Brain pericyte (primary cell): ENCODE measurements around the gene SNAPC3.
"Not testable (repeated sequence)": the region's sequence is repeated elsewhere in the genome, so short reads cannot be mapped to it uniquely, and the experiment has no call there.

Experiments
- DNase-seq: peaks from one replicate; pipeline ENCODE4 v3.0.0-alpha.2; 2012; ENCODE audit warnings: low read depth, low spot score

SNAPC3 gene

GRCh38 chr9:15423231-15423985 is 732 bp downstream of the SNAPC3 start:
- no peak for DNase-seq

GRCh38 chr9:15426019-15426418 is 3.3 kb downstream of the SNAPC3 start:
- no peak for DNase-seq

- not testable (repeated sequence) for DNase-seq
Measured at GRCh38 chr9:15427702-15428101, 5.0 kb downstream of the SNAPC3 start.

- no peak for DNase-seq
Measured at GRCh38 chr9:15430920-15431844, 8.5 kb downstream of the SNAPC3 start.

GRCh38 chr9:15433191-15433590 is 10.5 kb downstream of the SNAPC3 start:
- no peak for DNase-seq

- DNase-seq, result no peak
Measured at GRCh38 chr9:15433661-15434060, 11.0 kb downstream of the SNAPC3 start.

- DNase-seq, result no peak
Measured at GRCh38 chr9:15438891-15439290, 16.2 kb downstream of the SNAPC3 start.

- not testable (repeated sequence) for DNase-seq
Measured at GRCh38 chr9:15441841-15442240, 19.2 kb downstream of the SNAPC3 start.

- DNase-seq, result not testable (repeated sequence)
Measured at GRCh38 chr9:15442264-15442663, 19.6 kb downstream of the SNAPC3 start.

GRCh38 chr9:15444141-15444540 is 21.5 kb downstream of the SNAPC3 start:
- DNase-seq, result no peak

- DNase-seq, result no peak
Measured at GRCh38 chr9:15453956-15454355, 31.3 kb downstream of the SNAPC3 start.

GRCh38 chr9:15461056-15461455 is 38.4 kb downstream of the SNAPC3 start:
- no peak for DNase-seq

- no peak for DNase-seq
Measured at GRCh38 chr9:15461601-15462000, 38.9 kb downstream of the SNAPC3 start.

GRCh38 chr9:15468145-15468544 is 45.5 kb downstream of the SNAPC3 start:
- no peak for DNase-seq

GRCh38 chr9:15469406-15469805 is 46.7 kb downstream of the SNAPC3 start:
- DNase-seq, result no peak

GRCh38 chr9:15469862-15470261 is 47.2 kb downstream of the SNAPC3 start:
- no peak for DNase-seq

- DNase-seq, result no peak
Measured at GRCh38 chr9:15475923-15476536, 53.4 kb downstream of the SNAPC3 start.

- no peak for DNase-seq
Measured at GRCh38 chr9:15480028-15480427, 57.4 kb downstream of the SNAPC3 start.

GRCh38 chr9:15482146-15482545 is 59.5 kb downstream of the SNAPC3 start:
- DNase-seq, result no peak

- DNase-seq, result no peak
Measured at GRCh38 chr9:15484802-15485201, 62.1 kb downstream of the SNAPC3 start.

- DNase-seq, result no peak
Measured at GRCh38 chr9:15485836-15486666, 63.4 kb downstream of the SNAPC3 start.
